CD8-positive, alpha-beta memory T cell (primary cell): ENCODE measurements around the gene NBEAL2. TPM values are rescaled to one million over a fixed set of nuclear protein-coding genes. Genes with fewer than 3 reads are reported as not detected.

Source experiments
- CTCF ChIA-PET: fragments of 350-600 bp; sonication (Branson Sonifier 250); formaldehyde crosslinking; loops from one replicate; lab custom pipeline; 2021; ENCODE audit warnings: antibody characterized with exemption; lab: Charles Lee
- POLR2A ChIA-PET: fragments of 350-600 bp; sonication (Branson Sonifier 250); formaldehyde crosslinking; loops from one replicate; lab custom pipeline; 2021; ENCODE audit warnings: antibody characterized with exemption; lab: Charles Lee
- DNase-seq, 5 donors: peaks; one replicate each; pipeline versions ENCODE4 v3.0.0 to v3.0.0-alpha.2; 2020 to 2022; ENCODE audit warnings: mixed read lengths in 1 of 5
- H3K27ac ChIP-seq: one replicate; pipeline ENCODE4 v1.7.0; 2013; ENCODE audit warnings: low read depth, mild to moderate bottlenecking, low read length, moderate library complexity
- H3K27me3 ChIP-seq: 2 replicates; pipeline ENCODE4 v1.7.0; 2013; ENCODE audit warnings: low read length, mild to moderate bottlenecking; ENCODE audit not compliant: insufficient read depth, poor library complexity, severe bottlenecking
- H3K36me3 ChIP-seq: 2 replicates; pipeline ENCODE4 v1.7.0; 2013; ENCODE audit warnings: mild to moderate bottlenecking, low read length, moderate library complexity; ENCODE audit not compliant: insufficient read depth
- H3K4me1 ChIP-seq: 2 replicates; pipeline ENCODE4 v1.7.0; 2013; ENCODE audit warnings: mild to moderate bottlenecking, low read length, moderate library complexity; ENCODE audit not compliant: insufficient read depth
- H3K4me3 ChIP-seq: 2 replicates; pipeline ENCODE4 v1.7.0; 2013; ENCODE audit warnings: mild to moderate bottlenecking, low read length
- H3K9me3 ChIP-seq: 2 replicates; pipeline ENCODE4 v1.7.0; 2013; ENCODE audit warnings: mild to moderate bottlenecking, low read length
- H3K27ac Mint-ChIP-seq, 8 donors: one replicate each; pipeline ENCODE4 v1.8.0; 2020 to 2021; ENCODE audit warnings: mixed read lengths in 8 of 8, mild to moderate bottlenecking in 6 of 8, inconsistent platforms in 3 of 8, moderate library complexity in 3 of 8
- H3K27me3 Mint-ChIP-seq, 2 donors: one replicate each; pipeline ENCODE4 v1.8.0; 2020 to 2021; ENCODE audit warnings: mixed read lengths in 2 of 2, mild to moderate bottlenecking in 1 of 2, moderate library complexity in 1 of 2
- H3K36me3 Mint-ChIP-seq, 3 donors: one replicate each; pipeline ENCODE4 v1.8.0; 2020 to 2021; ENCODE audit warnings: mixed read lengths in 3 of 3, inconsistent platforms in 1 of 3, mild to moderate bottlenecking in 1 of 3
- H3K4me1 Mint-ChIP-seq, 3 donors: one replicate each; pipeline ENCODE4 v1.8.0; 2020 to 2021; ENCODE audit warnings: mixed read lengths in 3 of 3, inconsistent platforms in 1 of 3, mild to moderate bottlenecking in 1 of 3
- H3K4me3 Mint-ChIP-seq, 7 donors: one replicate each; pipeline ENCODE4 v1.8.0; 2020 to 2021; ENCODE audit warnings: mixed read lengths in 7 of 7, mild to moderate bottlenecking in 6 of 7, moderate library complexity in 4 of 7, inconsistent platforms in 2 of 7
- H3K9me3 Mint-ChIP-seq, 5 donors: one replicate each; pipeline ENCODE4 v1.8.0; 2020 to 2022; ENCODE audit warnings: mixed read lengths in 5 of 5, mild to moderate bottlenecking in 3 of 5, moderate library complexity in 2 of 5, inconsistent platforms in 1 of 5
- polyA plus RNA-seq: library from polyadenylated mRNA; unstranded; fragments of 300-500 nt; fragmentation: Illumina TruSeq; gene quantifications from one replicate; pipeline ENCODE4 v1.2.3, GENCODE V29; 2021
- total RNA-seq, 2 experiments: library from RNA; stranded (reverse); gene quantifications; one replicate each; pipeline ENCODE4 v1.2.3, GENCODE V29; 2021

The NBEAL2 gene
- total and polyA plus RNA-seq, 3 experiments from 2014 or later, result 12.8 to 83.5 (median 76.2) TPM

- no peak overlapping the region for H3K4me3 ChIP-seq
- H3K27me3 ChIP-seq, result no peaks in the 10 kb centered on the region
- H3K4me1 ChIP-seq, result no peaks in the 10 kb centered on the region
- Mint-ChIP-seq H3K27me3 (no peaks in the 10 kb centered on the region), H3K36me3 (peaks cover 0 to 49% (median 0%) of the 10 kb centered on the region in 3 donors), H3K4me3 (peak overlapping the region in 2 of 7 donors; percentile 3 to 29), H3K27ac (peak overlapping the region; percentile 18 to 89 (median 61)), H3K4me1 (peaks cover 12 to 43% (median 16%) of the 10 kb centered on the region in 3 donors), H3K9me3 (no peaks in the 10 kb centered on the region)
- no peak for DNase-seq
- CTCF ChIA-PET, result interaction anchor here (1.1 kb wide), 1 partner anchor 58 kb away, joined by 3 read pairs; no protein-coding TSS in a partner anchor
- no peak overlapping the region for H3K27ac ChIP-seq
- no peaks in the 10 kb centered on the region for H3K9me3 ChIP-seq
- POLR2A ChIA-PET, result interaction anchor here (1.2 to 1.3 kb wide), 2 partner anchors 32 to 64 kb away, joined by 3 to 4 read pairs; partner anchors contain the start of gene NBEAL2
- H3K36me3 ChIP-seq, result peaks cover 13% of the 10 kb centered on the region
Observed at GRCh38 chr3:47011371-47011770, 31.9 kb downstream of the NBEAL2 start.

DNA sequence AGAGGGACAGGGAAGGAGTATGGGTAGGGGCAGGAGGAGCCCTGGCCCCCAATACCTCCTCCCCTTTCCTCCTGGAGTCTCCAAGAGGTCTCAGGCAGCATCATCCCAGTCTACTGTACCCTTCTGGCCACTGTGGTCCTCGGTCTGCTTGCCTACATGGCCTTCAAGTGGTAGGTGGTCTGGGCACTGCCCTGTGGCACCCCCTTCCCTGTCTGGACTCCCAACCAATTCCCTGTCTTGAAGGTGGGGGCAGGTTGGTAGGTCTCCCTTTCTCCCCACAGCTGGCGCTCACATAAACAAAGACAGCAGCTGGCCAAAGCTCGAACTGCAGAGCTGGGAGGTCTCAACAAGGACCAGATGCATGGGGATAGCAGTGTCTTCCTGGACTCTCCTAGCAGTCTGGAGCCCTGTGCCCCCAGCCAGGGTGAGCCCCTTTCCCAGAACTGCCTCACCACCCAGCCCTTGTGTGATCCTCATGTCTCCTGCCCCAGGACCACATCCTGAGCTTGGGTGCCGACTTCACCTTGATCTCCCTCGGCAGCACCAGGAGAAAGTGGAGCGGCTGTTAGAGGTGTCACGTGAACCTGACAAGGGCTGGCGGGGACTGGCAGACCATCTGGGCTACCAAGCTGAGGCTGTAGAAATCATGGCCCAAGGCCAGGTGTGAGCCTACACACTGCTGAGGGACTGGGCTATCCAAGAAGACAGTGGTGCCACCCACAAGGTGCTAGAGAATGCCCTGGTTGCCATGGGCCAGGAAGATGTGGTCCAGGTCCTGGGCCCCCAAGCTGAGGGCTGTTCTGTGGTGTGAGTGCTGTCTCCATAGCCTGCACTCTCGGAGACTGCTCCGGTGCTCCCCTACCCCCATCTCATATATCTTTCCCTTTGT, 33.1 kb downstream of the NBEAL2 start:
- H3K36me3 ChIP-seq, result peaks cover 17% of the 10 kb centered on the region
- ChIA-PET POLR2A (interaction anchor here (1.2 kb wide), 1 partner anchor 65 kb away, joined by 4 read pairs; no protein-coding TSS in a partner anchor), CTCF (no interaction called here)
- H3K27ac ChIP-seq, result no peak overlapping the region
- no peaks in the 10 kb centered on the region for H3K9me3 ChIP-seq
- DNase-seq, result peak in 1 of 5 donors; percentile 42
- Mint-ChIP-seq H3K4me3 (no peak overlapping the region), H3K9me3 (no peaks in the 10 kb centered on the region), H3K27me3 (no peaks in the 10 kb centered on the region), H3K36me3 (peaks cover 0 to 50% (median 6%) of the 10 kb centered on the region in 3 donors), H3K27ac (peak overlapping the region in 6 of 8 donors; percentile 18 to 93 (median 50)), H3K4me1 (peaks cover 24 to 55% (median 28%) of the 10 kb centered on the region in 3 donors)
- H3K4me1 ChIP-seq, result peaks cover 11% of the 10 kb centered on the region
- H3K4me3 ChIP-seq, result no peak overlapping the region
- H3K27me3 ChIP-seq, result no peaks in the 10 kb centered on the region

GRCh38 chr3:47013231-47013630, 33.8 kb downstream of the NBEAL2 start:
- Histone ChIP-seq H3K4me3 (no peak overlapping the region), H3K4me1 (peaks cover 17% of the 10 kb centered on the region), H3K9me3 (no peaks in the 10 kb centered on the region), H3K27me3 (no peaks in the 10 kb centered on the region), H3K27ac (no peak overlapping the region), H3K36me3 (peaks cover 15% of the 10 kb centered on the region)
- Mint-ChIP-seq H3K27me3 (no peaks in the 10 kb centered on the region), H3K27ac (peak overlapping the region in 4 of 8 donors; percentile 23 to 89 (median 71)), H3K4me3 (no peak overlapping the region), H3K36me3 (peaks cover 0 to 50% (median 6%) of the 10 kb centered on the region in 3 donors), H3K4me1 (peaks cover 31 to 61% (median 34%) of the 10 kb centered on the region in 3 donors), H3K9me3 (no peaks in the 10 kb centered on the region)
- ChIA-PET POLR2A (no interaction called here), CTCF (no interaction called here)
- no peak for DNase-seq

GRCh38 chr3:47014036-47014435, 34.6 kb downstream of the NBEAL2 start:
- Histone ChIP-seq H3K27ac (no peak overlapping the region), H3K4me3 (no peak overlapping the region), H3K27me3 (no peaks in the 10 kb centered on the region), H3K9me3 (no peaks in the 10 kb centered on the region), H3K36me3 (peaks cover 10% of the 10 kb centered on the region), H3K4me1 (peaks cover 17% of the 10 kb centered on the region)
- Mint-ChIP-seq H3K27ac (peak overlapping the region in 7 of 8 donors; percentile 39 to 82 (median 60)), H3K9me3 (no peaks in the 10 kb centered on the region), H3K27me3 (no peaks in the 10 kb centered on the region), H3K4me3 (peak overlapping the region in 2 of 7 donors; percentile 48 to 56), H3K36me3 (peaks cover 0 to 54% (median 8%) of the 10 kb centered on the region in 3 donors), H3K4me1 (peaks cover 37 to 65% (median 39%) of the 10 kb centered on the region in 3 donors)
- POLR2A ChIA-PET, result no interaction called here
- CTCF ChIA-PET, result no interaction called here
- DNase-seq, result no peak

- H3K27me3 Mint-ChIP-seq, result no peaks in the 10 kb centered on the region
- no peak overlapping the region for H3K4me3 ChIP-seq
- H3K36me3 Mint-ChIP-seq, result peaks cover 0 to 64% (median 10%) of the 10 kb centered on the region in 3 donors
- no peak for DNase-seq
- CTCF ChIA-PET, result interaction anchor here (1.5 kb wide), 1 partner anchor 106 kb away, joined by 3 read pairs; no protein-coding TSS in a partner anchor
- H3K9me3 Mint-ChIP-seq, result no peaks in the 10 kb centered on the region
- no peak overlapping the region for H3K27ac ChIP-seq
- POLR2A ChIA-PET, result interaction anchor here (1.5 kb wide), 1 partner anchor 10 kb away, joined by 3 read pairs; no protein-coding TSS in a partner anchor
- H3K4me1 ChIP-seq, result peaks cover 17% of the 10 kb centered on the region
- no peak overlapping the region for H3K4me3 Mint-ChIP-seq
- no peaks in the 10 kb centered on the region for H3K27me3 ChIP-seq
- H3K27ac Mint-ChIP-seq, result peak overlapping the region in 5 of 8 donors; percentile 43 to 86 (median 81)
- peaks cover 21% of the 10 kb centered on the region for H3K36me3 ChIP-seq
- H3K4me1 Mint-ChIP-seq, result peaks cover 41 to 68% (median 48%) of the 10 kb centered on the region in 3 donors
- H3K9me3 ChIP-seq, result no peaks in the 10 kb centered on the region
Observed at GRCh38 chr3:47015151-47015550, 35.7 kb downstream of the NBEAL2 start.

- Histone ChIP-seq H3K27ac (peak overlapping the region; percentile 29), H3K4me3 (no peak overlapping the region), H3K27me3 (no peaks in the 10 kb centered on the region), H3K36me3 (peaks cover 23% of the 10 kb centered on the region), H3K9me3 (no peaks in the 10 kb centered on the region), H3K4me1 (peaks cover 17% of the 10 kb centered on the region)
- no peaks in the 10 kb centered on the region for H3K27me3 Mint-ChIP-seq
- H3K4me1 Mint-ChIP-seq, result peaks cover 39 to 67% (median 54%) of the 10 kb centered on the region in 3 donors
- ChIA-PET CTCF (interaction anchor here (1.5 kb wide), 1 partner anchor 107 kb away, joined by 3 read pairs; no protein-coding TSS in a partner anchor), POLR2A (interaction anchor here (1.5 to 2.6 kb wide), 3 partner anchors 8 to 148 kb away, joined by 3 to 8 read pairs (median 4); partner anchors contain the start of genes NBEAL2 and SETD2)
- H3K4me3 Mint-ChIP-seq, result peak overlapping the region in 2 of 7 donors; percentile 29 to 45
- peak overlapping the region; percentile 75 to 95 (median 86) for H3K27ac Mint-ChIP-seq
- no peak for DNase-seq
- H3K9me3 Mint-ChIP-seq, result no peaks in the 10 kb centered on the region
- peaks cover 0 to 71% (median 10%) of the 10 kb centered on the region in 3 donors for H3K36me3 Mint-ChIP-seq
Observed at GRCh38 chr3:47016086-47016933, 36.8 kb downstream of the NBEAL2 start.

- DNase-seq, result peak in 2 of 5 donors; percentile 34 to 60
- Mint-ChIP-seq H3K27ac (peak overlapping the region; percentile 75 to 95 (median 86)), H3K36me3 (peaks cover 0 to 71% (median 10%) of the 10 kb centered on the region in 3 donors), H3K4me3 (peak overlapping the region in 4 of 7 donors; percentile 2 to 45 (median 12)), H3K9me3 (no peaks in the 10 kb centered on the region), H3K4me1 (peaks cover 37 to 60% (median 51%) of the 10 kb centered on the region in 3 donors), H3K27me3 (no peaks in the 10 kb centered on the region)
- Histone ChIP-seq H3K4me3 (no peak overlapping the region), H3K4me1 (peaks cover 17% of the 10 kb centered on the region), H3K36me3 (peaks cover 23% of the 10 kb centered on the region), H3K9me3 (no peaks in the 10 kb centered on the region), H3K27me3 (no peaks in the 10 kb centered on the region), H3K27ac (peak overlapping the region; percentile 29)
- CTCF ChIA-PET, result no interaction called here
- POLR2A ChIA-PET, result interaction anchor here (1.6 to 2.6 kb wide), 2 partner anchors 38 to 147 kb away, joined by 4 to 8 read pairs; partner anchors contain the start of genes NBEAL2 and SETD2
Observed at GRCh38 chr3:47016934-47017435, 37.5 kb downstream of the NBEAL2 start.
